Liver (tissue), 9 donors: ENCODE data around the gene TAF1D. TPM values are rescaled to one million over a fixed set of nuclear protein-coding genes. Genes with fewer than 3 reads are reported as not detected.

Experiments
- DNase-seq: peaks from one replicate; pipeline ENCODE4 v3.0.0-alpha.2; 2017; ENCODE audit warnings: low spot score
- H3K27ac ChIP-seq, 2 donors: one replicate each; pipeline ENCODE4 v1.7.0; 2013; ENCODE audit warnings: inconsistent platforms in 2 of 2, low read length in 2 of 2, control low read depth in 1 of 2, low read depth in 1 of 2, mild to moderate bottlenecking in 1 of 2
- H3K27me3 ChIP-seq, 4 donors: one replicate each; pipeline versions ENCODE4 v1.6.1 to v1.7.0; 2013; ENCODE audit warnings: low read length in 3 of 4, inconsistent platforms in 1 of 4, mild to moderate bottlenecking in 1 of 4, moderate library complexity in 1 of 4; ENCODE audit not compliant: control insufficient read depth in 4 of 4, insufficient read depth in 4 of 4
- H3K36me3 ChIP-seq, 4 donors: one replicate each; pipeline versions ENCODE4 v1.6.1 to v1.7.0; 2013; ENCODE audit warnings: low read length in 3 of 4, mild to moderate bottlenecking in 3 of 4, low read depth in 1 of 4, moderate library complexity in 1 of 4; ENCODE audit not compliant: control insufficient read depth in 4 of 4, insufficient read depth in 3 of 4
- H3K4me1 ChIP-seq, 4 donors: one replicate each; pipeline versions ENCODE4 v1.6.1 to v1.7.0; 2013; ENCODE audit warnings: low read length in 3 of 4, mild to moderate bottlenecking in 3 of 4, moderate library complexity in 1 of 4; ENCODE audit not compliant: control insufficient read depth in 4 of 4, insufficient read depth in 4 of 4
- H3K4me3 ChIP-seq, 3 donors: one replicate each; pipeline versions ENCODE4 v1.6.1 to v1.7.0; 2013; ENCODE audit warnings: low read length in 3 of 3, control low read depth in 1 of 3, low read depth in 1 of 3, mild to moderate bottlenecking in 1 of 3
- H3K9ac ChIP-seq, 2 donors: one replicate each; pipeline ENCODE4 v1.7.0; 2013; ENCODE audit warnings: low read length in 2 of 2, mild to moderate bottlenecking in 2 of 2, moderate library complexity in 2 of 2, control low read depth in 1 of 2, low read depth in 1 of 2
- H3K9me3 ChIP-seq, 4 donors: one replicate each; pipeline versions ENCODE4 v1.6.1 to v1.7.0; 2013; ENCODE audit warnings: low read length in 3 of 4; ENCODE audit not compliant: control insufficient read depth in 4 of 4
- CTCF ChIP-seq: fragments of 150-350 bp; IDR thresholded peaks from 2 replicates; pipeline ENCODE4 v1.5.1; 2017; ENCODE audit warnings: improper control_type of control experiment, low read depth, low read length; ENCODE audit not compliant: missing input control
- EGR1 ChIP-seq, 2 donors: IDR thresholded peaks; 2 replicates each; pipeline ENCODE4 v1.6.1; 2016 to 2018; ENCODE audit warnings: antibody characterized with exemption in 2 of 2, low read depth in 2 of 2
- FOXA1 ChIP-seq: IDR thresholded peaks from 2 replicates; pipeline ENCODE4 v1.6.1; 2016; ENCODE audit warnings: antibody characterized with exemption
- FOXA2 ChIP-seq: IDR thresholded peaks from 2 replicates; pipeline ENCODE4 v1.6.1; 2016; ENCODE audit warnings: antibody characterized with exemption
- GABPA ChIP-seq, 2 donors: IDR thresholded peaks in 1 of 2; conservative IDR thresholded peaks in 1 of 2; 2 replicates each; pipeline ENCODE4 v1.6.1; 2016; ENCODE audit warnings: antibody characterized with exemption in 2 of 2, mild to moderate bottlenecking in 1 of 2, moderate library complexity in 1 of 2
- HNF4A ChIP-seq, 2 donors: conservative IDR thresholded peaks; 2 replicates each; pipeline ENCODE4 v1.6.1; 2016; ENCODE audit warnings: antibody characterized with exemption in 2 of 2, mild to moderate bottlenecking in 2 of 2
- HNF4G ChIP-seq: IDR thresholded peaks from 2 replicates; pipeline ENCODE4 v1.6.1; 2016; ENCODE audit warnings: antibody characterized with exemption
- JUND ChIP-seq, 2 donors: IDR thresholded peaks; 2 replicates each; pipeline ENCODE4 v1.6.1; 2016; ENCODE audit warnings: antibody characterized with exemption in 2 of 2
- RAD21 ChIP-seq, 2 donors: IDR thresholded peaks; 2 replicates each; pipeline ENCODE4 v1.6.1; 2016; ENCODE audit warnings: antibody characterized with exemption in 2 of 2, mild to moderate bottlenecking in 2 of 2
- REST ChIP-seq: IDR thresholded peaks from 2 replicates; pipeline ENCODE4 v1.6.1; 2016; ENCODE audit warnings: antibody characterized with exemption, mild to moderate bottlenecking
- RXRA ChIP-seq, 2 donors: IDR thresholded peaks; 2 replicates each; pipeline ENCODE4 v1.6.1; 2017 to 2018; ENCODE audit warnings: antibody characterized with exemption in 2 of 2, mild to moderate bottlenecking in 1 of 2
- SP1 ChIP-seq: IDR thresholded peaks from 2 replicates; pipeline ENCODE4 v1.6.1; 2018; ENCODE audit warnings: antibody characterized with exemption, mild to moderate bottlenecking
- TAF1 ChIP-seq: conservative IDR thresholded peaks from 2 replicates; pipeline ENCODE4 v1.6.1; 2016; ENCODE audit warnings: antibody characterized with exemption, mild to moderate bottlenecking
- YY1 ChIP-seq: IDR thresholded peaks from 2 replicates; pipeline ENCODE4 v1.6.1; 2016; ENCODE audit warnings: antibody characterized with exemption, mild to moderate bottlenecking
- ZBTB33 ChIP-seq: IDR thresholded peaks from 2 replicates; pipeline ENCODE4 v1.6.1; 2016; ENCODE audit warnings: antibody characterized with exemption
- WGBS: extraction: QIAGEN DNeasy Blood & Tissue Kit; methylation state at CpG from one replicate; pipeline ENCODE4 v1.1.7; 2013; 5-methylcytosine and 5-hydroxymethylcytosine counted together
- polyA plus RNA-seq, 2 donors: library from polyadenylated mRNA; stranded (reverse) in 1 of 2; unstranded in 1 of 2; fragments of 200-250 nt in 1 of 2; fragments of >200 nt in 1 of 2; fragmentation: Nextera tagmentation in 1 of 2; extraction: Ambion mirVana in 1 of 2; gene quantifications; one replicate each; pipeline versions ENCODE4 v1.2.1 to v1.2.3, GENCODE V29; 2013 to 2015
- total RNA-seq, 2 donors: library from RNA; depleted of rRNA; stranded (reverse); fragments of >200 nt; gene quantifications; one replicate each; pipeline ENCODE4 v1.2.3, GENCODE V29; 2014
- donor health status: healthy.
- donor health status: healthy.
- donor health status: healthy.
- donor health status: healthy.
- donor health status: healthy.

Gene TAF1D
- total and polyA plus RNA-seq, 4 donors = 18.2 to 97.7 (median 29.7) TPM

GRCh38 chr11:93724089-93724488 is 17.2 kb downstream of the TAF1D start:
- 96% methylated on average over 1 of the region's 1 CpG for WGBS
- H3K9me3 ChIP-seq = no peaks in the 10 kb centered on the region
- no peak overlapping the region for H3K4me3 ChIP-seq
- H3K36me3 ChIP-seq = peaks cover 4 to 29% (median 22%) of the 10 kb centered on the region in 4 donors
- no peaks in the 10 kb centered on the region for H3K27me3 ChIP-seq
- DNase-seq = no peak
- no peak overlapping the region for H3K27ac ChIP-seq
- H3K9ac ChIP-seq = no peak overlapping the region
- H3K4me1 ChIP-seq = no peaks in the 10 kb centered on the region
- no peak for TF ChIP-seq EGR1 (IDR thresholded peaks at IDR 0.05; ENCODE audit: low read depth in 2 of 2)
- TF ChIP-seq TAF1 = no peak
- no peak for TF ChIP-seq GABPA (IDR thresholded peaks at IDR 0.05 in 1 of 2, conservative IDR thresholded peaks at IDR 0.05 in 1 of 2)
- TF ChIP-seq FOXA1 = no peak
- no peak for TF ChIP-seq ZBTB33

GRCh38 chr11:93720522-93720921 is 20.8 kb downstream of the TAF1D start:
- H3K36me3 ChIP-seq = peaks cover 2 to 14% (median 10%) of the 10 kb centered on the region in 4 donors
- WGBS = 98% methylated on average over 7 of the region's 7 CpGs

More at GRCh38 chr11:93720522-93720921, 20.8 kb downstream of the TAF1D start:
- Histone ChIP-seq H3K4me1 (no peaks in the 10 kb centered on the region), H3K4me3 (no peak overlapping the region), H3K27me3 (no peaks in the 10 kb centered on the region), H3K9ac (no peak overlapping the region), H3K27ac (no peak overlapping the region), H3K9me3 (no peaks in the 10 kb centered on the region)
- no peak for DNase-seq
- no peak for TF ChIP-seq REST
- TF ChIP-seq CTCF = no peak
- no peak for TF ChIP-seq FOXA1
- no peak for TF ChIP-seq TAF1
- no peak for TF ChIP-seq ZBTB33
- no peak for TF ChIP-seq FOXA2
- no peak for TF ChIP-seq RAD21 (IDR thresholded peaks at IDR 0.05)
- no peak for TF ChIP-seq SP1
- TF ChIP-seq EGR1 (IDR thresholded peaks at IDR 0.05; ENCODE audit: low read depth in 2 of 2) = no peak
- no peak for TF ChIP-seq JUND (IDR thresholded peaks at IDR 0.05)
- no peak for TF ChIP-seq HNF4G
- TF ChIP-seq HNF4A (conservative IDR thresholded peaks at IDR 0.05) = no peak
- no peak for TF ChIP-seq RXRA (IDR thresholded peaks at IDR 0.05)
- no peak for TF ChIP-seq YY1
- TF ChIP-seq GABPA (IDR thresholded peaks at IDR 0.05 in 1 of 2, conservative IDR thresholded peaks at IDR 0.05 in 1 of 2) = no peak
